Measurements from ENCODE around the gene C1RL.
A peak's percentile ranks its signal among the peaks of the same experiment; 100 is the strongest.
"Not testable (repeated sequence)": the region's sequence is repeated elsewhere in the genome, so short reads cannot be mapped to it uniquely, and the experiment has no call there.

Gene C1RL

DNA sequence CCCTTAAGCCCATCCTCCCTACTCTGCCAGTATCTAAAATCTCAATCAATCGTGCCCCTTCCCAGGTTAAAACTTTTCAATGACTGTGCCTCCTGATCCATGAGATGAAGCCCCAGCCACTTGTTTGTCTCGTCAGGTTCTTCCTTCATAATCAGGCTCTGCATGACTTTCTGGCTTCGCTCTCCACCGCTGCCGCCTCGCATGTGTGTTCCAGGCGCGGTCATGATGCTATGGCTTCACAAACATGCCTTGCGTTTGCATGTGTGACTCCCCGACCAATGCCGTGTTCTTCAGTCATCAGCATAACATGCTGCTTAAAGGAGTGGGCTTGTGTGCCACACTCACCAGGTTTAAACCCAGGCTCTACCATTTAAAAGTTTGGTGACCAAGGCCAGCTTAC is 5.0 kb upstream of the C1RL start:
- no peak for DNase-seq (ENCODE audit: low read depth)

DNA sequence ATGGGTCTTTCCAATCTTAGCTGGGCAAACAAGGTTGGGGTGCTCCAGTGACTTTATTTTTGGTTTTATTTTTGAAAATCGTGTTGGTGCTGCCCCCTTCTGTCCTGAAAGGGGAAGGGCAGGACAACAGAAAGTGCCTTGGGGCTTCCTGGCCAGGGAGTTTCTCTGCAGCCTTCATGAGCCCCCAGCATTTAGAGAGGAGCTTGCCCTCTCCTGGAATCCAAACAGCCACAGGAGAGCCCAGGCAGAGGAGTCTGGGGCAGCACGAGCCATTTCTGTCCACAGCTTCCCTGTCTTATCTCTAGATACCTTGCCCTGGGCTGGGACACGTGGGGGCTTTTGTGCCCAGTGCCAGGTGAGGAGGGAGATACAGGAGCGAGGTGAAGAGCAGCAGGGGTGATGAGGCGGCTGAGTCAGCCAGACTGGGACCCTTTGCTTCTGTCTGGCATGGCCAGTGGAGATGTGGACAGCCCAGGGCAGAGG is 4.4 kb upstream of the C1RL start:
- DNase-seq (ENCODE audit: low read depth), result no peak

DNA sequence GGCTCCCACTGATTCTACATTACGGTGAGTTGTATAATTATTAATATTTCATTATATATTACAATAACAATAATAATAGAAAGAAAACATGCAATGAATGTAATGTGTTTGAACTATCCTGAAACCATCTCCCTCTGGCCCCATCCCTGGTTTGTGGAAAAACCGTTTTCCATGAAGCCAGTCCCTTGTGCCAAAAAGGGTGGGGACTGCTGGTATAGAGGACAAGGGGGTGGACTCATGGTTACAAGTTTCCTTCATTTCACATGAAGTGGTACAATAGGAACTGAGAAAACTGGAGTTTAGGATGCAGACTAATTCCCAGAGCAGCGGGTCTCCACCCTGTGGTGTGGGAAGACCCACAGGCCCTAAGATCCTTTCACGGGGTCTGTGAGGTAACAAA is 3.0 kb upstream of the C1RL start:
- DNase-seq (ENCODE audit: low read depth), result no peak

DNA sequence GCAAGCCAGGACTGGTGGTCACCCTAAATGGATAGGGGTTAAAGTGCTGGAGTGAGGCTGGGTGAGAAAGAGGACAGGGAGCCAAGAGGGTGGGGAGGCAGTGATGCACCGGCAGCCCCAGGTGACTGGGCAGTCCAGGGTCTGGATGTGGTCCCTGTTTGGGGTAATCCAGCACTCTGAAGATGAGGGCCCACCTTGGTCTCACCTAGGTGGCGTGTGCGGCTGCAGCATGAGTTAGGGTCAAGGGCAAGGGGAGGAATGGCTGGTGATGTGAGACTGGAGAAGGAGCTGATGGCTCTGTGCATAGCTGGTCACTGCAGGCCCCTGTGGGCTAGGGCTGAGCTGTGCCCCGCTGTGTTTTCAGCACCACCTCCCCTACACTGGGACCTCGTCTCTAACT is 1.6 kb upstream of the C1RL start:
- DNase-seq (ENCODE audit: low read depth), result no peak

DNA sequence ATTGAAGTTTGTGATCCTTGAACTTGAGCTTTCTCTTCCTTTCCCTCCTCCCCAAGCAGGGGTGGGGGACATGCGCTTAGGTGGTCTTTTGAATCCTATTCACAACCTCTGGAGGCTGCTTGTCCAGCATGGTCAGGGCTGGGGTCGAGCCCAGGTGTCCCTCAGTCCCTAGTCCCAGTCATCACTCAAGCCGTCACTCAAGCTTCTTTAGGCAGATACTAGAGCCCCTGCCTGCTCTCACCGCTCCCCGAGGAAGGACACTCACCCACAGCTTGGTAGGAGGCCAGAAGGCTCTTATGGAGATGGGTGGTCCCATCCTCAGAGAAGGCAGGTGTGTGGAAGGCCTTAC is 532 bp upstream of the C1RL start:
- DNase-seq (ENCODE audit: low read depth), result no peak

DNA sequence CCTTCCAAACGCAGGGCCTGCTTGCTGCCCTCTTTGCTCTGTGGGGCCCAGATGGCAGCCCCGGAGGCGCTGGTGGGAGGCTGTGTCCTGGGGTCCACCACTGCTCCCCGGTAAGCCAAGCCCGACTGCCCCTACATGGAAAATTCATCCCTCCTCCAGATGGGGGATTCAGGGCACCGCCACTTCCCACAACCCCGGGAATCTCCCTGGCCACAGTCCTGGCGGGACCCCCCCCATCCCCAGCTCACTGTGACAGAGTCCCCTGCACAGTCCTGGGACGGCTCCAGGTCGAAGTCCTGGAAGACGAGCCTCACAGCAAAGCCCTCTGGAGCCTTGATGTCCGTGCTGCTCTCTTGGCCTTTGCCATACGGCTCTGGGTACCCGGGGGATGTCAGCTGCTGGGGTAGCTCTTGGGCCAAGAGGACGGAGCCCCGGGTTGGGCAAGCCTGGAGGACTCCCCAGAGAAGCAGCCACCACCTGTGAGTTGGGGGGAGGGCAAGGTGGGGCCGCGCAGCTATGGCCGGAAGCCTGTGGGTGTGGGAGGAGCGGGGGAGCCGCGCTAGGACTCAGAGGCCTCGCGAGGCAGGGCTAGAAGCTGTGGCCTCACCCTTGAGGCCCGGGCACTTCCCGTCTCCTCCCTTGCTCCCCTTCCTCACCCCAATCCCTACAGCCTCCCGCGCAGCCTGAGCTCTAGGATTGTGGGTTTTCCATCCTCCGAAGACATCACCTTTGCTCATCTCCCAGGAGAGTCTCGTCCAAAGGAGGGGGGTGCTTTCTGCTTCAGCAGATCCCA is 815 bp downstream of the C1RL start:
- DNase-seq (ENCODE audit: low read depth), result peak; percentile 43

DNA sequence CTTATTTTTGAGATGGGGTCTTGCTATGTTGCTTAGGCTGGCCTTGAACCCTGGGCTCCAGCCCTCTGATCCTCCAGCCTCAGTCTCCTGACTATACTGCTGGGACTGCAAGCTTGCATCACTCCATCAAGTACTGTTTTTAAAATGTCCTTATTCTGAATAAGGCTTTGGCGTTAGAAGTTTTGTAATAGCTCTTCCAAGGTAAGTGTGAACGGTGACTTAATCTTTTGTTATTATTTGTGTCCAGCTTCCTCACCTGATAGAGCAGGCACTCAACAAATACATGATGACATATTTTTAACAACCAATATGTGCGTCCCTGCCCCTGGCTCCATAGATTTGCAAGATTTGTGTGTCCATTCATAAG is 1.4 kb downstream of the C1RL start:
- no peak for DNase-seq (ENCODE audit: low read depth)

DNA sequence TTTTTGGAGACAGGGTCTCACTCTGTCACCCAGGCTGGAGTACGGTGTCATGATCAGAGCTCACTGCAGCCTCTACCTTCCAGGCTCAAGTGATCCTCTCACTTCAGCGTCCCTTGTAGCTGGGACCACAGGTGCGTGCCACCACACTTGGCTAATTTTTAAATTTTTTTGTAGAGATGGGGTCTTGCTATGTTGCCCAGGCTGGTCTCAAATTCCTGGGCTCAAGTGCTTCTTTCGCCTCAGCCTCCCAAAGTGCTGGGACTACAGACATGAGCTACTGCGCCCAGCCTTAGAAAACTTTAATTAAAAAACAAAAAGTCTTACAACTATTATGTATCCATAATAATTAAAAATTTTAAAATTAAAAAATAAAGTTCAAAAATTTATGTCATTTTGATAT is 1.8 kb downstream of the C1RL start:
- DNase-seq (ENCODE audit: low read depth), result not testable (repeated sequence)

DNA sequence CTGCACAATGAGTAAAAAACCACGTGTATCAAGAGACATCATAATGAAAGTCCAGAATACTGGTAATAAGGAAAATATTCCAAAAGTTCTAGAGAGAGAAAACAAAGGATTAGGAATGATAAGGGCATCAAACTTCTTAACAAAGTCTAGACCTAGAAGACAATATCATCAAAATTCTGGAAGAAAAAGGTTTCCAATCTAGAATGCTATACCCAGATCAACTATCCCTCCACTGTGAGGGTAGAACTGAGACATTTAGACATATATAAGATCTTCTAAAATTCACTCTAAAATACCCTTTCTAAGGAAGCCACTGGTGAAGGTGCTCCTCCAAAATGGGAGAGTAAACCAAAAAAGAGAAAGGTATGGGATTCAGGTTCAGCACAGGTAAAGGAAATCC is 2.9 kb downstream of the C1RL start:
- no peak for DNase-seq (ENCODE audit: low read depth)

DNA sequence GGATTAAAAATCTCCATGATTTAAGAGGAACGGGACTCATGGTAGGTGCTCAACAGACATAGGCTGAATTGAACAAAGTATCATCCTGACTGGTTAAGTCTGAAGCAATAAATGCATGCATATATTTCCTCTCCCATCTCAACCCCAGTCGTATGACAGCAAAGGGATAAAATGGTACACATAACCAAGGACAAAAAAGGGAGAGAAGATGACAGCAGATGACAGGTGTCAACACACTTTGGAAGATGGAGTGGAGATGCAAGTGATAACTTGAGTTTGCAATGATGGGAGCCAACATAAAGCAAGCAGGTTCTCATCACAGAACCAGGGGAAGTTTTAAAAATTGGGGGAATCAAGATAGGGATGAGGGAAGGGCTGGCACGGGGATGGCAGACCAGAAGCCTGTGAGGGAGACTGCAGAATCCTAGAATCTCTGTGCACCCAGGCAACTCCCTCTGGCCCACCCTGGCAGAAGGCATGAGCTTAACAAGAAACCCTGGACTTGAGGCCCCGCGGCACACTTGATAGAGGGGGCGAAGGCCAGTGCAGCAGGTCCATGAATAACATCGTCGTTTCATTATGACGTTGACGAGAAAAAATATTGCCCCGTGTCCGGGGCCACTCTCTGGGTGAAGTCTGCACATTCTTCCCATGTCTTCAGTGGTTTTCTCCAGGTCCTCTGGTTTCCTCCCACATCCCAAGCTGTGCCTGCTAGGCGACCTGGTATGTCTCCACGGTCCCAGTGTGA is 5.0 kb downstream of the C1RL start:
- no peak for DNase-seq (ENCODE audit: low read depth)

DNA sequence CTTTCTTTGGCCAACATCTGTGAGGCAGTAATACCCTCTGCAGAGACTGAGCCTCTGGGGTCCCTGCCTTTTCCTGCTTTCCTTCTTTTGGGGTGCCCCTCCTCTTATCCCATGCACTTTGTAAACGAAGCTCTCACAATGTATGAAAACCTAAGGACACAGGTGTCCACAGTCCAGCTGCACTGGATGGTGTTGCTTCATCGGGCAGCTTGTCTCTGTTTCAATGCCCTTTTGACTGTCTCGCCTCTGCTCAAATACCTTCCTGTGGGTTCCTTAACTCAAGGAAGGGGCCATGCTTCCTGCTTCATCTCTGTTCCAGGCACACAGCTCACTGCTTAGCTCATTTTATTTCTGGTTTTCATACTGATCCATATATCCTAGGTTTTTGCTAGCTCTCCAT is 6.4 kb downstream of the C1RL start:
- no peak for DNase-seq (ENCODE audit: low read depth)

DNA sequence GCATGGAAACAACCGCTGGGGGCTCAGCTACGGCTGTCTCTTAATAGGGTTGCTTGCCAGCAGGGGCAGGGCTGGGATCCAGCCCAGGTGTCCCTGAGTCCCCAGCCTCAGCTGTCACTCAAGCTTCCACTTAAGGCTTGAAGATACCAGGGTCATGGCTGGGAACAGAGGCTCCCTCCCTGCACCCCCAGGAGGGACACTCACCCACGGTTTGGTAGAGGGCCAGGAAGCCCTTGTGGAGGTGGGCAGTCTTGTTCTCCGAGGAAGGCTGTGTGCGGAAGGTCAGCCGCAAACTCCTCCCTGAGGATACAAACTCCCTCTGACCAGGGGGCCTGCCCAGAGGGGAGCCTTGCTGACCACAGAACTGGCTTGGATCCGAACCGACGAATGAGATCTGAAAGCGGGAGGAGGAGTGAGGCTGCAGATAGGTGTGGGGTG is 7.3 kb downstream of the C1RL start:
- no peak for DNase-seq (ENCODE audit: low read depth)

DNA sequence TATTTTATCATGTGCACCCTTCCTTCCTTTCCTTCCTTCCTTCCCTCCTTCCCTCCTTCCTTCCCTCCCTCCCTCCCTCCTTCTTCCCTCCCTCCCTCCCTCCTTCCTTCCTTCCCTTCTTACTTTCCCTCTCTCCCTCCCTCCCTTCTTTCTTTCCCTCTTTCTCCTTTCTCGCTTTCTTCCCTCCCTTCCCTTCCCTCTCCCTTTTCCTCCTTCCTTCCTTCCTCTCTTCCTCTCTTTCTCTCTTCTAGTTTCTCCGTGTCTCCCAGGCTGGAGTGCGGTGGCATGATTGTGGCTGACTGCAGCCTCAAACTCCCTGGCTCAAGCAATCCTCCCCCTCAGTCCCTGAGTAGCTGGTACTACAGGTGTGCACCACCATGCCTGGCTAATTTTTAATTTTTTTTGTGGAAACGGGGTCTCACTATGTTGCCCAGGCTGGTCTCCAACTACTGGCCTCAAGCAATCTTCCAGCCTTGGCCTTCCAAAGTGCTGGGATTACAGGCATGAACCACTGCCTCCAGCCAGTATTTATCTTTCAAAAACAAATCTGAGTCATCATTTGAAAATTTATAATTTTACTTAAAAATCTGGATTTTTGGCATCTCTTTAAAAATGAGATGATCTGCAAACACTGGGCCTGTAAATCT is 7.8 kb downstream of the C1RL start:
- DNase-seq (ENCODE audit: low read depth), result no peak

DNA sequence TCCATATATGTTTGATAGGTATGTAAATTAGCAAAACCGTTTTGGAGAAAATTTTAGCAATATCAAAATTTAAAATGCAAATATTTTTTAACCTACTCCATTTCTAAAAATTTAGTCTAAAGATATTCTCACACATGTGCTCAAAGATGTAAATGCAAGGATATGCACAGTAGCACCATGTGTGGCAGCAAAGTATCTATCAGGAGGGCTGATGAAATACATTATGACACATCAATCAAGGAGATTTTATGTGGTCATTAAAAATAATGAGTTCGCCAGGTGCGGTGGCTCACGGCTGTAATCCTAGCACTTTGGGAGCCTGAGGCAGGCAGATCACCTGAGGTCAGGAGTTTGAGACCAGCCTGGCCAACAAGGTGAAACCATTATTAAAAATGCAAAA is 8.8 kb downstream of the C1RL start:
- no peak for DNase-seq (ENCODE audit: low read depth)

DNA sequence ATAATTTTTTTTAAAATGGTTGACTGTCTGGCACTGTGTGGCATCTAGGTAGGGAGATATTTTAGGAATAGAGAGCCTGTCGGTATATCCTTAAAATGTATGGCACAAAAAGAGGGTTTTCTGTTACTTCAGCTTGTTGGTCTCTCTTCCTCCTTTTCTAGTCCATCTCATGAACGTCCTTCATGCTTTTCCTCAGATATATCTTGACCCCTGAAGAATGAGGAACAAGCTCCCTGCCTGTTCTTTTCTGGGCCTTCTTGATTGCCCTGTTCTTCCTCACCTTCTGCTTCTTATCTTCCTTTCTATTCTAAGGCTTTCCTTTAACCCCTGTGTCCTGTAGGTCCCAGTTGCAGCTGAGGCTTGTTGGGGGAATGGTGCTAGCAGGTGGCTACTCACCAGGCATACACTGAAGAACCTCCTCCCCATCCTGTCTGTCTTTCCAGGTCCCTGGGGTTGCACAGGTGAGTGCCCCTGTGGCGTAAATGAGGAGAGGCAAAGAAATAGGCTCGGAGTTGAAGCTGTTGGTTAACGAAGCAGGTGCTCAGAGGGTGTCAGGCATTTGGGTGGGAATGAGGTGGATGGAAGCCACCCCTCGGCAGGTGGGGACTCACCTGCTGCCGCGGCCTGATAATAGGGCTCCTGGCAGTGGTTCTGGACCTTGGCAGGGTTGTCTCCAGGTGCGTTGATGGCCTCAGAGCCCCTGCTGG is 9.6 kb downstream of the C1RL start:
- no peak for DNase-seq (ENCODE audit: low read depth)

DNA sequence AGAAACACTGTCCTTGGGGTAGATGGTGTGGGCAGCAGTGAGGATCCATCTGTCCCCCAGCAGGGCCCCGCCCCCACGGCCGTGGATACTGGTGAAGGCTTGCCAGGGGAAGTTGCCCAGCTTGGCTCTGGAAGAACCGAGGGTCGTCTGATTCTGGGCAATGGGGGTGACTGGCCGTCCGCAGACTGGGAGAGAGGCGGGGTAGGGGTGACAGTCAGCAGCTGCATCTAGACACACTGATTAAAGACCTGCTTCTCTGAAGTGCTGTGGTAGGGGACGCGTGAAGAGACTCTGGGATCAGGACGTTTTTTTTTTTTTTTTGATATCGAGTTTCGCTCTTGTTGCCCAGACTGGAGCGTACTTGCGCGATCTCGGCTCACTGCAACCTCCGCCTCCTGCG is 12.0 kb downstream of the C1RL start:
- DNase-seq (ENCODE audit: low read depth), result no peak

DNA sequence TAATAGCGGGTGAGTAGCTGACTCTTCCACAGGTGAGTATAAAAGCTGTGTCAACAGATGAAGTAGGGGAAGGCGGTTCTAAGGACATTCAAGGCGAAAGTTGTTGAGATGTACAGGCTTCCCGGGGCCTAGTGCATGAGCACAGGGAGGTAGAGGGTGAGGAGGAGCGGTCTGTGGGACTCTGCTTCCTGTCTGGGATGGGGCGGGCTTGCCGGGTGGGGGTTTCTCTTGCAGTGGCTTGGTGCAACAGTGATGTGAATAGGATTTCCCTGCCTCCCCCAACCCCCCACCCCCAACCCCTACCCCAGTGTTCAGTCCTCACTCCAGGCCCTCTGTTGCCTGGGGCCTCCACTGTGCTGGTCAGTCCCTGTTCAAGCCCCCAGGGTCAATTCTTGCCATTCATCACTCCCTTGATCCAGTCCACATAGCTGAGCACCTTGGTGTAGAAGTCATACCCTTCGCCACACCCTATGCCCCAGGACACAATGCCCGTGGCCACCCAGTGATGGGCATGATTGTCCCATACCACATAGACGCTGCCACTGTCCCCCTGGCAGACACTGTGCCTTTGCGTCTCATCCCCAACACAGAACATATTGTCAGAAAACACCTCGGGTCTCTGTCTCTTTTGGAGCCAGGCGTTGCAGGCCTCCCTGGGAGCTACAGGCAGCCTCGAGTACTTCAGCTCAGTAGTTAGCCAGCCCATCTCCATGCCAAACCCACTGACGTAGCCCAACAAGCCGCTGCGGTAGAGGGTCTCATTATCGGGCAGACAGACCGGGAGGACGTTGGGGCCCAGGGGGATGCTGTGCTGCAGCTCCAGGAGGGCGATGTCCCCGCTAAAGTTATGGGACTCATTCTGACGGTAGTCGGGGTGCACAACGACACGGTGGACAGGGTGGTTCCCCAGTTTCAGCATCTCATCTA is 12.7 kb downstream of the C1RL start:
- no peak for DNase-seq (ENCODE audit: low read depth)

DNA sequence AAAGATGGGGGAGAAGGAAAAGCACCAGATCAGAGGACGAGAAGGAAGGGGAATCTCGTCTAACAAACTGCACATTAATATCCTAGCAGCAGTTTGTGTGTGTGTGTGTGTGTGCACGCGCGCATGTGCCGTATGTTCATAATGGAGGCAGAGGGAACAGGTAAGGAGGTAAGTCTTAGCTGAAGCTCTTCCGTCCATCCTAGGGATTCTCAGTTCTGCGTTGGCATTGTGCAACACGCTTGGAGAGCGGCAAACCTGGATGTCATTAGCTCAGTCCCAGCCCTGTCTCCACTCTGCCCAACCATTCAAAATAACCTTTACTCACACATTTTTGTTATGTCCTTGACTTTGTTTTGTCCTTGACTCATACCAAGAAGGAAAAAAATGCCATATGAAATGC is 15.1 kb downstream of the C1RL start:
- no peak for DNase-seq (ENCODE audit: low read depth)

DNA sequence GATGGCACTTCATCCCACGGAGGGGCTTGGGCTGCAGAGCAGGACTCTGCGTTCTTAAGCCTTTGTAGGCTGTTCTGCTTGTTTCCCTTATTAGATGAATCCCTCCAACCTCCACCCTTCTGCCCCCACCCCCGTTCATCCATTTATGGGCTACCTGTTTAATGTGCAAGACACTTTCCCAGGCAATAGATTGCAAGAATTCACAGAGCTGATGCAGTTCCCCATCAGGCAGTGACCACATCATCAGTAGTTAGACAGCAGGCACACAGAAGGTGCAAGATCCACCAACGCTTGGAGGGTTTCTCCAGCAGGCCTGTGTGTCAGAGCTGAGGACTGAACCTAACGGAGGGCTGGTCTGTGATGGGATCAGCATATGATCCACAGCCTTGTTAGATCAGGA is 15.5 kb downstream of the C1RL start:
- DNase-seq (ENCODE audit: low read depth), result no peak

DNA sequence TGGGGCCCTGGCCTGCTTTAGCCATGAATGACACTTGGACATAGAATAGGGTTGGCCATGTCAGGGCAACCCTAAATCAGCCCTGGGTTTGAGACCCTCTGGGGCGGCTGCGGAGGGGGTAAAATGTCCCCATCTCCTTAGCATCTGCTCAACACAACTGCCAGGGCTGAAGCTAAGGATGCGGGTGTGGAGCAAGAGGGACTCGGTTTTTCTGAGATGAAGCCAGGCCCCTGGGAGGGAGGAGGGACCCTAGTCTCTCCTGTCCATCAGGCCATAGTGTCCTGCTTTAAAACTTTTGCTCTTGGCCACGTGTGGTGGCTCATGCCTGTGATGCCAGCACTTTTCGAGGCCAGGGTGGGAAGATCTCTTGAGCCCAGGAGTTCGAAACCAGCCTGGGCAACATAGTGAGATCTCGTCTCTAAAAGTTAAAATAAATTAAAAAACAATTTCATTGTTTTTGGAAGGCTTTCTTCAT is 16.0 kb downstream of the C1RL start:
- no peak for DNase-seq (ENCODE audit: low read depth)

DNA sequence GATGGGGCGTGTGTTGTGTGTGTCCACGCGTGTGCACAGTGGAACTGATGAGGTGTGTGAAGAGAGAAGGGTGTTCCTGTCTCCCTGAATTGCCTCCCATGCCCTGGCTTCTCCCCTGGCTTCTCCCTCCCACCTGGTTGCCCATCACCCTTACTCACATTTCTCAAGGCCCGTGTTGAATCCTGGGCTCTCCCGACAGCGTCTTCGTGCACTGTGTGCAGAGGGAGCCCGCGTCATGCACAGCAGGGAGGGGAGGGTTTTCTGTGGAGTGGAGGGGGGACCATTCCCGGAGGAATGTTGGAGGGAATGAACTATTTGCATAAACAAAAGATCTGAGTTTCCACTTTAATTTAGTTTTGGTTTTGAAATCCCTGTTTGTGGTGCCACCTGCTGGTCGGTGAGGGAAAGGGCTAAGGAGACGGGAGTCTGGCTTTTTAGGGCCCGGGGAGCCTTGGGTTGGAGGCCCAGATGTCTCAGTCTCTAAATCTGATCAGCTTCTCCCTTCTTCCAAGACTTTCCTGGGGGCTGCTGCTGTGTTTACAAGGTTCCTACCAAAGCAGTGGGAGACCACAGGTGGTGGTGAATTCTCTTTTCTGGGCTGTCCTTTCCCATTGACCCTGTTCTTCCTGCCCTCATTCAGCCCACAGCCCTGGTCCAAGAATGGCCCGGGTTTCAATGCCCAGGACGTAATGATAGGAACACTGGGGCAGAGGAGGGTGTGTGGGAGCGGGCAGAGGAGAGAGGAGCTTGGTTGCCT is 16.6 kb downstream of the C1RL start, which contains the start of gene C1R:
TSS of gene C1R (minus strand) at position 217 of the 757 bp plus-strand sequence. CDS start at position 160, 57 bp downstream.
- peak; percentile 37 for DNase-seq (ENCODE audit: low read depth)
